Colonic mucosa (tissue), 4 donors: ENCODE measurements around the gene PIK3AP1. TPM values are rescaled to one million over a fixed set of nuclear protein-coding genes. Genes with fewer than 3 reads are reported as not detected.

Experiments used
- DNase-seq: peaks from one replicate; pipeline ENCODE4 v3.0.0-alpha.2; 2020
- H3K27ac ChIP-seq: fragments of 200-600 bp; one replicate; pipeline ENCODE4 v1.8.0; 2021
- H3K27me3 ChIP-seq: fragments of 200-600 bp; one replicate; pipeline ENCODE4 v1.8.0; 2021
- H3K36me3 ChIP-seq: fragments of 200-600 bp; one replicate; pipeline ENCODE4 v1.8.0; 2021
- H3K4me1 ChIP-seq: fragments of 200-600 bp; one replicate; pipeline ENCODE4 v1.8.0; 2021; ENCODE audit warnings: mild to moderate bottlenecking
- H3K4me3 ChIP-seq: fragments of 200-600 bp; one replicate; pipeline ENCODE4 v1.8.0; 2021
- H3K9ac ChIP-seq, 2 donors: one replicate each; pipeline ENCODE4 v1.7.0; 2013; ENCODE audit warnings: control low read depth in 2 of 2, low read depth in 2 of 2, low read length in 2 of 2
- H3K9me3 ChIP-seq: fragments of 200-600 bp; one replicate; pipeline ENCODE4 v1.8.0; 2021
- CTCF ChIP-seq: fragments of 200-600 bp; IDR thresholded peaks from one replicate; pipeline ENCODE4 v1.8.0; 2022; ENCODE audit warnings: antibody characterized with exemption, mild to moderate bottlenecking
- intact Hi-C: fragments of 100-400 bp; cut with DNase I; formaldehyde crosslinking; loops from one replicate; pipeline ENCODE4 v1.14.1; 2022
- total RNA-seq, 2 donors: library from RNA; stranded (reverse); fragmentation: NEBNext Ultra II Directional in 1 of 2; extraction: Animal tissue kit (Norgen Biotek cat#: 25700) in 1 of 2; gene quantifications; one replicate each; pipeline ENCODE4 v1.2.1, GENCODE V29; 2021
- donor health status: healthy.
- donor health status: DM: no; HTN: no; CAD: no.
- donor health status: DM: no; HTN: no; CAD: no.

PIK3AP1 gene
- total RNA-seq, 2 donors from 2014 or later = 10.9 to 12.4 TPM

- H3K4me1 ChIP-seq = peaks cover 4% of the 10 kb centered on the region
- H3K9me3 ChIP-seq = no peaks in the 10 kb centered on the region
- no peaks in the 10 kb centered on the region for H3K27me3 ChIP-seq
- peak; percentile 47 for DNase-seq
- H3K4me3 ChIP-seq = peak overlapping the region; percentile 90
- no peak for TF ChIP-seq CTCF
- H3K9ac ChIP-seq = peak overlapping the region; percentile 94 to 99
- intact Hi-C loops = no loop called here
- peak overlapping the region; percentile 97 for H3K27ac ChIP-seq
- H3K36me3 ChIP-seq = no peaks in the 10 kb centered on the region
Observed at GRCh38 chr10:96587264-96588059, 132.9 kb downstream of the PIK3AP1 start.

- peaks cover 10% of the 10 kb centered on the region for H3K4me1 ChIP-seq
- H3K27me3 ChIP-seq = no peaks in the 10 kb centered on the region
- peak within 1 kb of the TSS; percentile 99 for H3K9ac ChIP-seq
- TF ChIP-seq CTCF = no peak
- DNase-seq = peak; percentile 93
- no peaks in the 10 kb centered on the region for H3K36me3 ChIP-seq
- H3K4me3 ChIP-seq = peak within 1 kb of the TSS; percentile 90
- intact Hi-C loops = no loop called here
- no peaks in the 10 kb centered on the region for H3K9me3 ChIP-seq
- H3K27ac ChIP-seq = peak within 1 kb of the TSS; percentile 97
Observed at GRCh38 chr10:96586419-96587263, 133.7 kb downstream of the PIK3AP1 start, which contains the start of gene TM9SF3. TSS of gene TM9SF3 (minus strand) at chr10:96587012. CDS start at chr10:96586835, 177 bp downstream.

DNA sequence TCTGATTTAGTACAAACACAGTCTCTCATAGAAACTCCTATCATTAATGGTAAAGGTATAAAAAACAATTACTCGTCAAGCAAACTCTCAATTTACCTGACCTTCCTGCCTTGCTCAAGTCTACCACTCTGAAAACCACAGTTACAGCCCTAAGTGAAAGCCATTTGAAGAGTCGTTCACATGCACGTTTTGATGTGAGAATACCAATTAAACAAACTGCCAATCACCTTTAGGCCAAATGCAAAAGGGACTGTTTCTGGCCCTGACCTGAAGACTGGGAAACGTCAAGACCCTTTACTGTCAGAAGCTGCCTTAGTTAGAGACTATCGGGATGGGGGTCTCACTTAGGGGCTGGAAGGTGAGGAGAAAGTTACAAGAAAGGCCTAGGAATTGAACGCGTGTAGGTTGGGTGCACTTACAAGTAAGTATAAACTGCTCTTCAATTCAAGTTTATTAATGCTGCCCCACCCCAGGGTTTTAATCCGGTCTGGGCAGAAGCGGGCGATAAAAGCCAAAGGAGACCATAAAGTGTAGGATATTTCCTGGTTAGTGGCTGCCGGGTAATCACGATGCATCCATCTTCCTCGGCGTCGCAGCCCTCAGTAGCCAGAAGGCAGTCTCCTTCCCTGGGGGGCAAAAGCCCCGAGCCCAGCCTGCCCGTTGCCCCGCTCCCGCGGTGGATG, 134.4 kb downstream of the PIK3AP1 start:
- no peak for TF ChIP-seq CTCF
- Histone ChIP-seq H3K9me3 (no peaks in the 10 kb centered on the region), H3K36me3 (no peaks in the 10 kb centered on the region), H3K27ac (peak overlapping the region; percentile 97), H3K9ac (peak overlapping the region; percentile 99), H3K4me1 (peaks cover 16% of the 10 kb centered on the region), H3K4me3 (peak overlapping the region; percentile 90), H3K27me3 (no peaks in the 10 kb centered on the region)
- peak; percentile 83 for DNase-seq
- intact Hi-C loops = no loop called here

DNA sequence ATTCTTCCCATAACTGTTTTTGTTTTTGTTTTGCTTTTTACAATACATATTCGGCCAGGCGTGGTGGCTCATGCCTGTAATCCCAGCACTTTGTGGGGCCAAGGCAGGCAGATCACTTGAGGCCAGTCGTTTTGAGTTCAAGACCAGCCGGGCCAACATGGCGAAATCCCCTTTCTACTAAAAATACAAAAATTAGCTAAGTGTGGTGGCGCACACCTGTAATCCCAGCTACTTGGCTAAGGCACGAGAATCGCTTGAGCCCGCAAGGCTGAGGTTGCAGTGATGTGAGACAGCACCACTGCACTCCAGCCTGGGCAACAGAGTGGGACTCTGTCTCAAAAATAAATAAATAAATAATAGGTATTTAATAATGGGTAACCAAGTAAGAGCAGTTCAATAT, 135.8 kb downstream of the PIK3AP1 start:
- no peak overlapping the region for H3K27ac ChIP-seq
- intact Hi-C loops = no loop called here
- peak overlapping the region; percentile 90 for H3K4me3 ChIP-seq

More for the DNA sequence above, 135.8 kb downstream of the PIK3AP1 start:
- no peaks in the 10 kb centered on the region for H3K9me3 ChIP-seq
- no peaks in the 10 kb centered on the region for H3K27me3 ChIP-seq
- H3K4me1 ChIP-seq = peaks cover 17% of the 10 kb centered on the region
- no peaks in the 10 kb centered on the region for H3K36me3 ChIP-seq
- no peak for DNase-seq
- H3K9ac ChIP-seq = no peak overlapping the region
- TF ChIP-seq CTCF = no peak
